GM18861 (cell line): ENCODE data around the gene NAGA.

Source experiments
- ATAC-seq: cut with Tn5 transposase; IDR thresholded peaks from one replicate; pipeline ENCODE4 v1.9.1; 2021; ENCODE audit not compliant: unreplicated experiment

Gene NAGA

GRCh38 chr22:42050641-42051180 lies 19.9 kb downstream of the NAGA start:
- ATAC-seq, result no peak

GRCh38 chr22:42041784-42042183 lies 28.8 kb downstream of the NAGA start:
- ATAC-seq, result no peak

GRCh38 chr22:42039271-42039670 lies 31.3 kb downstream of the NAGA start:
- no peak for ATAC-seq

GRCh38 chr22:42035256-42035655 lies 35.4 kb downstream of the NAGA start:
- ATAC-seq, result no peak

GRCh38 chr22:42033263-42034181 lies 37.1 kb downstream of the NAGA start:
- ATAC-seq, result no peak

- ATAC-seq, result no peak
These were observed 43.9 kb downstream of the NAGA start for GRCh38 chr22:42026705-42027104.

- no peak for ATAC-seq
These were observed 45.2 kb downstream of the NAGA start for GRCh38 chr22:42025421-42025820.

GRCh38 chr22:42022162-42022847 lies 48.3 kb downstream of the NAGA start:
- ATAC-seq, result no peak

GRCh38 chr22:42021571-42021970 lies 49.0 kb downstream of the NAGA start:
- ATAC-seq, result no peak

GRCh38 chr22:42018224-42018623 lies 52.4 kb downstream of the NAGA start:
- no peak for ATAC-seq

GRCh38 chr22:42016111-42016510 lies 54.5 kb downstream of the NAGA start:
- ATAC-seq, result no peak

- ATAC-seq, result no peak
These were observed 57.2 kb downstream of the NAGA start for GRCh38 chr22:42013385-42013784.

- ATAC-seq, result no peak
These were observed 59.8 kb downstream of the NAGA start for GRCh38 chr22:42010778-42011177.
